PC-9 (cell line): ENCODE results near the gene GNG7. TPM values are rescaled to one million over a fixed set of nuclear protein-coding genes. Genes with fewer than 3 reads are reported as not detected.
"Not testable (repeated sequence)": the region's sequence is repeated elsewhere in the genome, so short reads cannot be mapped to it uniquely, and the experiment has no call there.

ENCODE experiments used
- BruUV-seq: library from RNA; stranded (reverse); fragments of 400-500 nt; replicated peaks from 2 replicates; lab custom pipeline; 2021; lab: Mats Ljungman, UMichigan
- CTCF ChIA-PET: fragments of 300-600 bp; sonication (Branson Sonifier 250); formaldehyde crosslinking; loops from one replicate; lab custom pipeline; 2022; ENCODE audit warnings: antibody characterized with exemption; lab: Charles Lee
- POLR2A ChIA-PET: fragments of 300-600 bp; sonication (Branson Sonifier 250); formaldehyde crosslinking; loops from one replicate; lab custom pipeline; 2022; ENCODE audit warnings: antibody characterized with exemption; ENCODE audit not compliant: unreplicated experiment; lab: Charles Lee
- DNase-seq, 2 experiments: peaks; one replicate each; pipeline versions ENCODE4 v3.0.0 to v3.0.0-alpha.2; 2015 to 2022; ENCODE audit warnings: mixed read lengths in 1 of 2
- H2AFZ ChIP-seq: fragments of 200-600 bp; sonication (generic); 2 replicates; pipeline ENCODE4 v1.8.1; 2017; ENCODE audit warnings: antibody characterized with exemption
- H3F3A ChIP-seq: fragments of 200-600 bp; sonication (generic); 2 replicates; pipeline ENCODE4 v1.8.1; 2017; ENCODE audit warnings: antibody characterized with exemption, mild to moderate bottlenecking, low read depth; ENCODE audit not compliant: insufficient read depth
- H3K27ac ChIP-seq: fragments of 200-600 bp; sonication (generic); 2 replicates; pipeline ENCODE4 v1.6.1; 2016; ENCODE audit warnings: mixed run types
- H3K27me3 ChIP-seq: fragments of 200-600 bp; sonication (generic); 2 replicates; pipeline ENCODE4 v1.6.1; 2016; ENCODE audit warnings: low read depth, mixed run types; ENCODE audit not compliant: insufficient read depth
- H3K36me3 ChIP-seq: fragments of 200-600 bp; sonication (generic); 2 replicates; pipeline ENCODE4 v1.6.1; 2016; ENCODE audit warnings: low read depth, mixed run types
- H3K4me1 ChIP-seq: fragments of 200-600 bp; sonication (generic); replicated peaks from 2 replicates; pipeline ENCODE4 v1.6.1; 2016; ENCODE audit warnings: mixed run types; ENCODE audit not compliant: insufficient read depth
- H3K4me2 ChIP-seq: fragments of 200-600 bp; sonication (generic); 2 replicates; pipeline ENCODE4 v1.6.1; 2017; ENCODE audit warnings: mixed run types
- H3K4me3 ChIP-seq: fragments of 200-600 bp; sonication (generic); 2 replicates; pipeline ENCODE4 v1.6.1; 2016; ENCODE audit warnings: mixed run types
- H3K79me2 ChIP-seq: fragments of 200-600 bp; sonication (generic); 2 replicates; pipeline ENCODE4 v1.6.1; 2017; ENCODE audit warnings: low read depth, mixed run types
- H3K9me2 ChIP-seq: fragments of 200-600 bp; sonication (generic); 2 replicates; pipeline ENCODE4 v1.8.1; 2017; ENCODE audit warnings: mild to moderate bottlenecking; ENCODE audit not compliant: insufficient read depth
- H3K9me3 ChIP-seq: fragments of 200-600 bp; sonication (generic); 2 replicates; pipeline ENCODE4 v1.8.1; 2016; ENCODE audit warnings: low read depth; ENCODE audit not compliant: insufficient read depth
- H4K20me1 ChIP-seq: fragments of 200-600 bp; sonication (generic); 2 replicates; pipeline ENCODE4 v1.8.1; 2017; ENCODE audit not compliant: insufficient read depth
- EZH2 ChIP-seq: fragments of 200-600 bp; sonication (generic); IDR thresholded peaks from 2 replicates; pipeline ENCODE4 v1.8.0; 2017; ENCODE audit warnings: antibody characterized with exemption, low read depth
- intact Hi-C: fragments of 100-400 bp; cut with micrococcal nuclease; formaldehyde crosslinking; loops from one replicate; pipeline ENCODE4 v1.10.0; 2022; ENCODE audit not compliant: unreplicated experiment
- total RNA-seq: library from RNA; stranded (reverse); gene quantifications from 2 replicates; pipeline ENCODE4 v1.2.3, GENCODE V29; 2021
- TF ChIP-seq, protein P1 (sequence below): fragments of 200-600 bp; sonication (generic); conservative IDR thresholded peaks from 2 replicates; pipeline ENCODE4 v1.6.1; 2017; ENCODE audit warnings: mixed run types, antibody characterized with exemption, mild to moderate bottlenecking, moderate library complexity

Gene GNG7
- total RNA-seq, 1 experiment from 2014 or later: 2.8 TPM

DNA sequence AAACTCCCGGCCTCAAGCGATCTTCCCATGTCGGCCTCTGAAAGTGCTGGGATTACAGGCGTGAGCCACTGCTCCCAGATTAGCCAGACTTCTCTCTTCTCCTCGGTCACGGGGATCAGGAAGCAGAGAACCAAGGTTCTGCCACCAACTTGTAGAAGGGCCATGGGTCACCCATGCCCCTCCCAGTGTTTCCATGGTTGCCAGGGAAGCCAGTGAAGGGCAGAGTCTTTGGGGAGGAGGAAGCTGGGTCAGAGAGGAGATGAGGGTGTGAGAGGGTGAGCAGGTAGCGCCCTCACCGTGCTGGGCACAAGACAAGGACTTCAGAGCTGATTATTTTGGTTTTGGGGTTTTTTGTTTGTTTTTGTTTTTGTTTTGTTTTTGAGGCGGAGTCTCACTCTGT is 77.1 kb downstream of the GNG7 start:
- H3K9me2 ChIP-seq: no peaks in the 10 kb centered on the region
- intact Hi-C loops: loop anchor here (10.0 kb wide), 1 partner anchor 471 kb away; the partner anchor contains the start of gene AP3D1
- no peak overlapping the region for H3K4me2 ChIP-seq
- TF ChIP-seq, protein P1, sequence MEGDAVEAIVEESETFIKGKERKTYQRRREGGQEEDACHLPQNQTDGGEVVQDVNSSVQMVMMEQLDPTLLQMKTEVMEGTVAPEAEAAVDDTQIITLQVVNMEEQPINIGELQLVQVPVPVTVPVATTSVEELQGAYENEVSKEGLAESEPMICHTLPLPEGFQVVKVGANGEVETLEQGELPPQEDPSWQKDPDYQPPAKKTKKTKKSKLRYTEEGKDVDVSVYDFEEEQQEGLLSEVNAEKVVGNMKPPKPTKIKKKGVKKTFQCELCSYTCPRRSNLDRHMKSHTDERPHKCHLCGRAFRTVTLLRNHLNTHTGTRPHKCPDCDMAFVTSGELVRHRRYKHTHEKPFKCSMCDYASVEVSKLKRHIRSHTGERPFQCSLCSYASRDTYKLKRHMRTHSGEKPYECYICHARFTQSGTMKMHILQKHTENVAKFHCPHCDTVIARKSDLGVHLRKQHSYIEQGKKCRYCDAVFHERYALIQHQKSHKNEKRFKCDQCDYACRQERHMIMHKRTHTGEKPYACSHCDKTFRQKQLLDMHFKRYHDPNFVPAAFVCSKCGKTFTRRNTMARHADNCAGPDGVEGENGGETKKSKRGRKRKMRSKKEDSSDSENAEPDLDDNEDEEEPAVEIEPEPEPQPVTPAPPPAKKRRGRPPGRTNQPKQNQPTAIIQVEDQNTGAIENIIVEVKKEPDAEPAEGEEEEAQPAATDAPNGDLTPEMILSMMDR: no peak
- H3K4me3 ChIP-seq: no peak overlapping the region
- no peaks in the 10 kb centered on the region for H3K79me2 ChIP-seq
- H3F3A ChIP-seq: peaks cover 11% of the 10 kb centered on the region; the same call in 1 of the 2 replicates
- no TSS peak for BruUV-seq
- H3K9me3 ChIP-seq: no peaks in the 10 kb centered on the region
- DNase-seq: no peak
- H2AFZ ChIP-seq: no peak overlapping the region
- ChIA-PET CTCF (no interaction called here), POLR2A (interaction anchor here (0.5 kb wide), 1 partner anchor 150 kb away, joined by 8 read pairs; the partner anchor contains the start of gene GADD45B)
- H3K4me1 ChIP-seq: peaks cover 18% of the 10 kb centered on the region
- H4K20me1 ChIP-seq: no peaks in the 10 kb centered on the region
- H3K36me3 ChIP-seq: no peaks in the 10 kb centered on the region
- no peaks in the 10 kb centered on the region for H3K27me3 ChIP-seq
- H3K27ac ChIP-seq: no peak overlapping the region

DNA sequence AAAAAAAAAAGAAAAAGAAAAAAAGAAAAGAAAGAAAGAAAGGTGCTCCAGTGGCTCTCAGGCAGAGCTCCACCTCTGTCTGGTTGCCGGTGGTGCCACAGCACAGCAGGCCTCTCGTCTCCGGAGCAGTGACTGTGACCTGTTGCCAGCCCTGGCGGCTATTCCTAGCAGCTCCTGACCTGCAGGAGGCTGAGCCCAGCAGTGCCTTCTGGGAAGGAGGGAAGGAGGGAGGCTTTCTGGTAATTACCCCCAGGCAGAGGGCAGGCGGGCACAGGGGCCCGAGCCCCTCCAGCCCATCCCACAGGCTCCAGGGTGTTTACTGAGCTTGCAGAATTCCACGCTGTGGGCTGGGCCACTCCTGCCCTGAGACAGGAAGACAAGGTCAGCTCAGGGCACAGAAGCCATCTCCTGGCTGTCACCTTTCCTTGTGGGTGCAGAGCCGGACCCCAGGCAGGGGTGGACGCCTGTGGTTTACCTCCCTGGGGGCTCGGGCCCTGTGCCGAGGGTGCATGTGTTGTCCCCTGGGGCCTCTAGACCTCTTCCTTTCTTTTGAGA is 77.9 kb downstream of the GNG7 start:
- H3K4me3 ChIP-seq: no peak overlapping the region
- no peaks in the 10 kb centered on the region for H3K9me3 ChIP-seq
- H3K9me2 ChIP-seq: no peaks in the 10 kb centered on the region
- no peak for DNase-seq
- ChIA-PET POLR2A (no interaction called here), CTCF (interaction anchor here (0.6 kb wide), 1 partner anchor 159 kb away, joined by 5 read pairs; no protein-coding TSS in a partner anchor)
- H3K4me2 ChIP-seq: no peak overlapping the region
- no peaks in the 10 kb centered on the region for H4K20me1 ChIP-seq
- peaks cover 19% of the 10 kb centered on the region for H3K4me1 ChIP-seq
- no TSS peak for BruUV-seq
- intact Hi-C loops: loop anchor here (10.0 kb wide), 1 partner anchor 470 kb away; the partner anchor contains the start of gene AP3D1
- peaks cover 13% of the 10 kb centered on the region; the same call in 1 of the 2 replicates for H3F3A ChIP-seq
- TF ChIP-seq EZH2: no peak
- TF ChIP-seq, protein P1: no peak
- no peaks in the 10 kb centered on the region for H3K27me3 ChIP-seq
- no peaks in the 10 kb centered on the region for H3K79me2 ChIP-seq
- no peak overlapping the region for H2AFZ ChIP-seq
- H3K27ac ChIP-seq: no peak overlapping the region
- H3K36me3 ChIP-seq: no peaks in the 10 kb centered on the region

DNA sequence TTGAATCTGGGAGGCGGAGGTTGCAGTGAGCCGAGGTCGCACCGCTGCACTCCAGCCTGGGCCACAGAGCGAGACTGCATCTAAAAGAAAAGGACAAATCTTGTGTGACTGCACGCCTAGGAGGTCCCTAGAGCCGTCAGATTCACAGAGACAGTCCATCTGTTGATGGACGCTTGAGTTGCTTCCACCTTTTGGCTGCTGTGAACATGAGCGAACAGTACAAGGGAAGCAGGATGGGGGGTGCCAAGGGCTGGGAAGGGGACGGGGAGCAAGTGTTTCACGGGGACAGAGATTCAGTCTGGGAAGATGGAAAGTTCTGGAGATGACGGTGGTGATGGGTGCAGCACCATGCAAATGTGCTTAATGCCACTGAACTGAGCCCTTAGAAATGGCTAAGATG is 78.7 kb downstream of the GNG7 start:
- Histone ChIP-seq H3K9me2 (no peaks in the 10 kb centered on the region), H3K27ac (no peak overlapping the region), H3F3A (peaks cover 21% of the 10 kb centered on the region; the same call in 1 of the 2 replicates), H3K27me3 (no peaks in the 10 kb centered on the region), H4K20me1 (no peaks in the 10 kb centered on the region), H3K4me2 (no peak overlapping the region), H3K9me3 (no peaks in the 10 kb centered on the region), H3K4me3 (no peak overlapping the region), H3K4me1 (peaks cover 24% of the 10 kb centered on the region), H3K79me2 (no peaks in the 10 kb centered on the region), H2AFZ (no peak overlapping the region), H3K36me3 (no peaks in the 10 kb centered on the region)
- POLR2A ChIA-PET: interaction anchor here (0.6 kb wide), 1 partner anchor 154 kb away, joined by 3 read pairs; no protein-coding TSS in a partner anchor
- intact Hi-C loops: loop anchor here (10.0 kb wide), 1 partner anchor 469 kb away; the partner anchor contains the start of gene AP3D1
- BruUV-seq: no TSS peak
- TF ChIP-seq EZH2: no peak
- TF ChIP-seq, protein P1: no peak
- DNase-seq: no peak
- CTCF ChIA-PET: no interaction called here

DNA sequence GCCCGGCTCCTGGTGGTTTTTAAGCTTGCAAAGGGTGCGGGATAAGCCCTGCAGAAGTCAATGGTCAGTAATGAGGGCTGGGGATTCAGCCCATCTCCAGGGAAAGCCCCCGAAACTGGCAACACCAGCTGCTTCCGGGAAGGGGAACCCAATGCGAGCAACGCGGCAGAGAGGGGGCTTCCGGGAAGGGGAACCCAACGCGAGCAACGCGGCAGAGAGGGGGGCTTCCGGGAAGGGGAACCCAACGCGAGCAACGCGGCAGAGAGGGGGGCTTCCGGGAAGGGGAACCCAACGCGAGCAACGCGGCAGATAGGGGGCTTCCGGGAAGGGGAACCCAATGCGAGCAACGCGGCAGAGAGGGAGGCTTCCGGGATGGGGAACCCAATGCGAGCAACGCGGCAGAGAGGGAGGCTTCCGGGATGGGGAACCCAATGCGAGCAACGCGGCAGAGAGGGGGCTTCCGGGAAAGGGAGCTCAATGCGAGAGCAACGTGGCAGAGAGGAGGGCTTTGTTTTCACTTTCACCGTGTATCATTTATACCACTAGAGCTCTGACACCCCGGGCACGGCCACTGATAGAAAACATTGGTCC is 80.0 kb downstream of the GNG7 start:
- BruUV-seq, H3K4me2 ChIP-seq, H3K79me2 ChIP-seq, CTCF ChIA-PET, DNase-seq, POLR2A ChIA-PET, H3K27me3 ChIP-seq, H4K20me1 ChIP-seq, H2AFZ ChIP-seq, H3K9me3 ChIP-seq, H3K4me3 ChIP-seq, H3K9me2 ChIP-seq, H3K36me3 ChIP-seq, H3K27ac ChIP-seq: not testable (repeated sequence)
- peaks cover 22% of the 10 kb centered on the region for H3K4me1 ChIP-seq
- peaks cover 24% of the 10 kb centered on the region; the same call in 1 of the 2 replicates for H3F3A ChIP-seq
- intact Hi-C loops: loop anchor here (10.0 kb wide), 1 partner anchor 468 kb away; the partner anchor contains the start of gene AP3D1
